Ishikawa (cell line): ENCODE data around the gene PDP2.

Source experiments
- CEBPB ChIP-seq: IDR thresholded peaks from 2 replicates; pipeline ENCODE4 v1.6.1; 2012
- CREB1 ChIP-seq: IDR thresholded peaks from 2 replicates; pipeline ENCODE4 v1.6.1; 2012; ENCODE audit warnings: low read depth
- EGR1 ChIP-seq: IDR thresholded peaks from 2 replicates; pipeline ENCODE4 v1.6.1; 2012
- EP300 ChIP-seq: IDR thresholded peaks from 2 replicates; pipeline ENCODE4 v1.6.1; 2012; ENCODE audit warnings: borderline replicate concordance
- FOXM1 ChIP-seq: IDR thresholded peaks from 2 replicates; pipeline ENCODE4 v1.6.1; 2012; ENCODE audit warnings: low read depth, borderline replicate concordance
- MAX ChIP-seq: IDR thresholded peaks from 2 replicates; pipeline ENCODE4 v1.6.1; 2012
- NFIC ChIP-seq: IDR thresholded peaks from 2 replicates; pipeline ENCODE4 v1.6.1; 2012
- RAD21 ChIP-seq: IDR thresholded peaks from 2 replicates; pipeline ENCODE4 v1.6.1; 2012; ENCODE audit warnings: low read depth
- REST ChIP-seq: IDR thresholded peaks from 2 replicates; pipeline ENCODE4 v1.6.1; 2012; ENCODE audit warnings: low read depth, mild to moderate bottlenecking
- TAF1 ChIP-seq: IDR thresholded peaks from 2 replicates; pipeline ENCODE4 v1.6.1; 2012; ENCODE audit warnings: low read depth, mild to moderate bottlenecking
- TCF12 ChIP-seq: IDR thresholded peaks from 2 replicates; pipeline ENCODE4 v1.6.1; 2012; ENCODE audit warnings: low read depth
- TEAD4 ChIP-seq: IDR thresholded peaks from 2 replicates; pipeline ENCODE4 v1.6.1; 2012
- USF1 ChIP-seq: IDR thresholded peaks from 2 replicates; pipeline ENCODE4 v1.6.1; 2012
- YY1 ChIP-seq: IDR thresholded peaks from 2 replicates; pipeline ENCODE4 v1.6.1; 2012; ENCODE audit warnings: low read depth
- ZBTB7A ChIP-seq: IDR thresholded peaks from 2 replicates; pipeline ENCODE4 v1.6.1; 2012; ENCODE audit warnings: low read depth

Gene PDP2

GRCh38 chr16:66928702-66929388 lies 48.5 kb downstream of the PDP2 start:
- TF ChIP-seq YY1 (no peak), RAD21 (peak; percentile 66)

- TF ChIP-seq NFIC (peak; percentile 60; the same call in 1 of the 2 replicates), REST (no peak)
Observed at GRCh38 chr16:66930189-66930588, 49.9 kb downstream of the PDP2 start.

- TF ChIP-seq USF1 (no peak), CEBPB (no peak), RAD21 (no peak), EP300 (no peak), ZBTB7A (no peak), NFIC (no peak), TCF12 (no peak), CREB1 (no peak), MAX (no peak), REST (no peak), TAF1 (no peak)
Observed at GRCh38 chr16:66931665-66932064, 51.4 kb downstream of the PDP2 start.

GRCh38 chr16:66932076-66932475 lies 51.8 kb downstream of the PDP2 start:
- TF ChIP-seq EP300 = no peak
- TF ChIP-seq CREB1 = no peak
- TF ChIP-seq FOXM1 = no peak
- TF ChIP-seq RAD21 = no peak
- TF ChIP-seq REST = no peak
- TF ChIP-seq TCF12 = no peak
- no peak for TF ChIP-seq ZBTB7A
- no peak for TF ChIP-seq TAF1
- TF ChIP-seq YY1 = no peak
- no peak for TF ChIP-seq TEAD4
- no peak for TF ChIP-seq MAX
- TF ChIP-seq USF1 = no peak
- TF ChIP-seq EGR1 = no peak
- no peak for TF ChIP-seq CEBPB
- TF ChIP-seq NFIC = no peak

- TF ChIP-seq REST = no peak
- no peak for TF ChIP-seq EP300
- TF ChIP-seq CEBPB = no peak
- no peak for TF ChIP-seq YY1
- TF ChIP-seq NFIC = no peak
- no peak for TF ChIP-seq MAX
- TF ChIP-seq RAD21 = no peak
- TF ChIP-seq TAF1 = no peak
- TF ChIP-seq FOXM1 = no peak
- no peak for TF ChIP-seq CREB1
- no peak for TF ChIP-seq TCF12
- no peak for TF ChIP-seq TEAD4
Observed at GRCh38 chr16:66933776-66934137, 53.4 kb downstream of the PDP2 start.
